Right lobe of liver (tissue), 4 donors: ENCODE results near the gene EIF3K.

Experiments
- POLR2A ChIP-seq: fragments of 450-650 bp; IDR thresholded peaks from one replicate; pipeline ENCODE4 v1.6.1; 2017; ENCODE audit warnings: antibody characterized with exemption, mild to moderate bottlenecking
- TF ChIP-seq, protein P1 (sequence below), 4 donors: fragments of 200-600 bp in 3 of 4; fragments of 450-650 bp in 1 of 4; IDR thresholded peaks; one replicate each; pipeline versions ENCODE4 v1.5.1 to v1.8.0; 2016 to 2022; ENCODE audit warnings: antibody characterized with exemption in 4 of 4, mild to moderate bottlenecking in 2 of 4
- donor health status: DM: no; HTN: no; CAD: no.
- donor health status: DM: no; HTN: no; CAD: no.
- donor health status: DM: no; HTN: yes; CAD: no.

DNA sequence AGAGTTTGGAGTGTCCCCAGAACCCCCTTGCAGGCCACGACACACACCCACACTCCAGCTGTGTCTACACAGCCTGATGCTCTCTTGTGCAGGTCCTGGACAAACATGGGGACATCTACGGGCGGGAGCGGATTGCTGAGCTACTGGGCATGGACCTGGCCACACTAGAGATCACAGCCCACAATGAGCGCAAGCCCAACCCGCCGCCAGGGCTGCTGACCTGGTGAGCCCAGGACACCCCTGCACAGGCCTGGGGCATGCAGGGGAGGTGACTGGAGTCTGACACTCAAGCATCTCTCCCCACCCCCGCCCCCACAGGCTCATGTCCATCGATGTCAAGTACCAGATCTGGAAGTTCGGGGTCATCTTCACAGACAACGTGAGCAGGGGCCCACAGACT lies 41.2 kb upstream of the EIF3K start:
- no peak for TF ChIP-seq POLR2A
- TF ChIP-seq, protein P1, sequence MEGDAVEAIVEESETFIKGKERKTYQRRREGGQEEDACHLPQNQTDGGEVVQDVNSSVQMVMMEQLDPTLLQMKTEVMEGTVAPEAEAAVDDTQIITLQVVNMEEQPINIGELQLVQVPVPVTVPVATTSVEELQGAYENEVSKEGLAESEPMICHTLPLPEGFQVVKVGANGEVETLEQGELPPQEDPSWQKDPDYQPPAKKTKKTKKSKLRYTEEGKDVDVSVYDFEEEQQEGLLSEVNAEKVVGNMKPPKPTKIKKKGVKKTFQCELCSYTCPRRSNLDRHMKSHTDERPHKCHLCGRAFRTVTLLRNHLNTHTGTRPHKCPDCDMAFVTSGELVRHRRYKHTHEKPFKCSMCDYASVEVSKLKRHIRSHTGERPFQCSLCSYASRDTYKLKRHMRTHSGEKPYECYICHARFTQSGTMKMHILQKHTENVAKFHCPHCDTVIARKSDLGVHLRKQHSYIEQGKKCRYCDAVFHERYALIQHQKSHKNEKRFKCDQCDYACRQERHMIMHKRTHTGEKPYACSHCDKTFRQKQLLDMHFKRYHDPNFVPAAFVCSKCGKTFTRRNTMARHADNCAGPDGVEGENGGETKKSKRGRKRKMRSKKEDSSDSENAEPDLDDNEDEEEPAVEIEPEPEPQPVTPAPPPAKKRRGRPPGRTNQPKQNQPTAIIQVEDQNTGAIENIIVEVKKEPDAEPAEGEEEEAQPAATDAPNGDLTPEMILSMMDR (IDR thresholded peaks at IDR 0.05) = no peak
